Vagina (tissue), 2 donors: Measurements from ENCODE around the gene SRPX2.

Experiments used
- POLR2A ChIP-seq, 2 donors: fragments of 450-650 bp; IDR thresholded peaks; one replicate each; pipeline ENCODE4 v1.6.1; 2017; ENCODE audit warnings: antibody characterized with exemption in 2 of 2, mild to moderate bottlenecking in 2 of 2, moderate library complexity in 2 of 2
- TF ChIP-seq, protein P1 (sequence below), 3 experiments: fragments of 450-650 bp in 2 of 3; fragments of 200-600 bp in 1 of 3; sonication (generic) in 1 of 3; IDR thresholded peaks; one replicate each; pipeline ENCODE4 v1.5.1; 2017 to 2019; ENCODE audit warnings: antibody characterized with exemption in 3 of 3, mild to moderate bottlenecking in 2 of 3, moderate library complexity in 2 of 3

- TF ChIP-seq, protein P1, sequence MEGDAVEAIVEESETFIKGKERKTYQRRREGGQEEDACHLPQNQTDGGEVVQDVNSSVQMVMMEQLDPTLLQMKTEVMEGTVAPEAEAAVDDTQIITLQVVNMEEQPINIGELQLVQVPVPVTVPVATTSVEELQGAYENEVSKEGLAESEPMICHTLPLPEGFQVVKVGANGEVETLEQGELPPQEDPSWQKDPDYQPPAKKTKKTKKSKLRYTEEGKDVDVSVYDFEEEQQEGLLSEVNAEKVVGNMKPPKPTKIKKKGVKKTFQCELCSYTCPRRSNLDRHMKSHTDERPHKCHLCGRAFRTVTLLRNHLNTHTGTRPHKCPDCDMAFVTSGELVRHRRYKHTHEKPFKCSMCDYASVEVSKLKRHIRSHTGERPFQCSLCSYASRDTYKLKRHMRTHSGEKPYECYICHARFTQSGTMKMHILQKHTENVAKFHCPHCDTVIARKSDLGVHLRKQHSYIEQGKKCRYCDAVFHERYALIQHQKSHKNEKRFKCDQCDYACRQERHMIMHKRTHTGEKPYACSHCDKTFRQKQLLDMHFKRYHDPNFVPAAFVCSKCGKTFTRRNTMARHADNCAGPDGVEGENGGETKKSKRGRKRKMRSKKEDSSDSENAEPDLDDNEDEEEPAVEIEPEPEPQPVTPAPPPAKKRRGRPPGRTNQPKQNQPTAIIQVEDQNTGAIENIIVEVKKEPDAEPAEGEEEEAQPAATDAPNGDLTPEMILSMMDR (IDR thresholded peaks at IDR 0.05) = no peak
- TF ChIP-seq POLR2A (IDR thresholded peaks at IDR 0.05) = no peak
These were observed 47.4 kb upstream of the SRPX2 start for GRCh38 chrX:100596601-100597000.
